Osteocyte (in vitro differentiated cells): ENCODE data around the gene PRDM2. TPM values are rescaled to one million over a fixed set of nuclear protein-coding genes. Genes with fewer than 3 reads are reported as not detected.

Source experiments
- DNase-seq: peaks from one replicate; pipeline ENCODE4 v3.0.0; 2021; ENCODE audit warnings: mixed read lengths; ENCODE audit not compliant: unreplicated experiment; ENCODE audit errors: extremely low spot score
- H3K27ac Mint-ChIP-seq: one replicate; pipeline ENCODE4 v1.8.0; 2021; ENCODE audit warnings: mild to moderate bottlenecking, mixed read lengths; ENCODE audit not compliant: unreplicated experiment
- H3K27me3 Mint-ChIP-seq: one replicate; pipeline ENCODE4 v1.8.0; 2021; ENCODE audit warnings: mixed read lengths; ENCODE audit not compliant: unreplicated experiment
- H3K36me3 Mint-ChIP-seq: one replicate; pipeline ENCODE4 v1.8.0; 2021; ENCODE audit warnings: mixed read lengths; ENCODE audit not compliant: unreplicated experiment
- H3K4me1 Mint-ChIP-seq: one replicate; pipeline ENCODE4 v1.8.0; 2021; ENCODE audit warnings: mixed read lengths; ENCODE audit not compliant: unreplicated experiment
- H3K4me3 Mint-ChIP-seq: one replicate; pipeline ENCODE4 v1.8.0; 2021; ENCODE audit warnings: mild to moderate bottlenecking, moderate library complexity, mixed read lengths; ENCODE audit not compliant: unreplicated experiment
- H3K9me3 Mint-ChIP-seq: one replicate; pipeline ENCODE4 v1.8.0; 2021; ENCODE audit warnings: mixed read lengths; ENCODE audit not compliant: unreplicated experiment
- CTCF ChIP-seq: fragments of 200-600 bp; sonication (generic); IDR thresholded peaks from 2 replicates; pipeline ENCODE4 v1.5.0; 2021; ENCODE audit warnings: antibody characterized with exemption, mild to moderate bottlenecking, moderate library complexity
- total RNA-seq: library from RNA; stranded (reverse); gene quantifications from 2 replicates; pipeline ENCODE4 v1.2.1, GENCODE V29; 2021

The PRDM2 gene
- total RNA-seq, 1 donor from 2014 or later = 51.7 TPM

- TF ChIP-seq CTCF = no peak
- Mint-ChIP-seq H3K27ac (no peak overlapping the region), H3K36me3 (peaks cover 9% of the 10 kb centered on the region), H3K27me3 (no peaks in the 10 kb centered on the region), H3K9me3 (no peaks in the 10 kb centered on the region), H3K4me1 (no peaks in the 10 kb centered on the region), H3K4me3 (no peak overlapping the region)
- DNase-seq = peak; percentile 81
Measured at GRCh38 chr1:13823126-13823880, 123.3 kb downstream of the PRDM2 start.

GRCh38 chr1:13823936-13824335 is 123.9 kb downstream of the PRDM2 start:
- Mint-ChIP-seq H3K27ac (no peak overlapping the region), H3K4me3 (no peak overlapping the region), H3K4me1 (no peaks in the 10 kb centered on the region), H3K36me3 (peaks cover 9% of the 10 kb centered on the region), H3K27me3 (no peaks in the 10 kb centered on the region), H3K9me3 (no peaks in the 10 kb centered on the region)
- no peak for TF ChIP-seq CTCF
- DNase-seq = peak; percentile 64

GRCh38 chr1:13824626-13825025 is 124.6 kb downstream of the PRDM2 start:
- H3K4me1 Mint-ChIP-seq = no peaks in the 10 kb centered on the region
- H3K27ac Mint-ChIP-seq = no peak overlapping the region
- H3K9me3 Mint-ChIP-seq = no peaks in the 10 kb centered on the region
- TF ChIP-seq CTCF = no peak
- peak; percentile 64 for DNase-seq
- no peak overlapping the region for H3K4me3 Mint-ChIP-seq
- H3K36me3 Mint-ChIP-seq = peaks cover 9% of the 10 kb centered on the region
- H3K27me3 Mint-ChIP-seq = no peaks in the 10 kb centered on the region

GRCh38 chr1:13825033-13825432 is 125.0 kb downstream of the PRDM2 start:
- H3K27ac Mint-ChIP-seq = no peak overlapping the region
- no peaks in the 10 kb centered on the region for H3K9me3 Mint-ChIP-seq
- H3K4me3 Mint-ChIP-seq = no peak overlapping the region
- H3K36me3 Mint-ChIP-seq = peaks cover 9% of the 10 kb centered on the region
- DNase-seq = peak; percentile 13
- H3K27me3 Mint-ChIP-seq = no peaks in the 10 kb centered on the region
- no peaks in the 10 kb centered on the region for H3K4me1 Mint-ChIP-seq
- peak; percentile 45 for TF ChIP-seq CTCF

- TF ChIP-seq CTCF = no peak
- H3K4me3 Mint-ChIP-seq = no peak overlapping the region
- no peak overlapping the region for H3K27ac Mint-ChIP-seq
- DNase-seq = peak; percentile 27
- H3K4me1 Mint-ChIP-seq = no peaks in the 10 kb centered on the region
- no peaks in the 10 kb centered on the region for H3K27me3 Mint-ChIP-seq
- H3K36me3 Mint-ChIP-seq = peaks cover 9% of the 10 kb centered on the region
- H3K9me3 Mint-ChIP-seq = no peaks in the 10 kb centered on the region
Measured at GRCh38 chr1:13826009-13826408, 126.0 kb downstream of the PRDM2 start.
